NCI-H2171 treated with DMSO at 0.1 percent for 48 hours (cell line): Measurements from ENCODE around the gene CARD18.
"Not testable (repeated sequence)": the region's sequence is repeated elsewhere in the genome, so short reads cannot be mapped to it uniquely, and the experiment has no call there.

Experiments
- DNase-seq: peaks from one replicate; lab custom pipeline; 2025; lab: John Stamatoyannopoulos, UW

CARD18 gene

DNA sequence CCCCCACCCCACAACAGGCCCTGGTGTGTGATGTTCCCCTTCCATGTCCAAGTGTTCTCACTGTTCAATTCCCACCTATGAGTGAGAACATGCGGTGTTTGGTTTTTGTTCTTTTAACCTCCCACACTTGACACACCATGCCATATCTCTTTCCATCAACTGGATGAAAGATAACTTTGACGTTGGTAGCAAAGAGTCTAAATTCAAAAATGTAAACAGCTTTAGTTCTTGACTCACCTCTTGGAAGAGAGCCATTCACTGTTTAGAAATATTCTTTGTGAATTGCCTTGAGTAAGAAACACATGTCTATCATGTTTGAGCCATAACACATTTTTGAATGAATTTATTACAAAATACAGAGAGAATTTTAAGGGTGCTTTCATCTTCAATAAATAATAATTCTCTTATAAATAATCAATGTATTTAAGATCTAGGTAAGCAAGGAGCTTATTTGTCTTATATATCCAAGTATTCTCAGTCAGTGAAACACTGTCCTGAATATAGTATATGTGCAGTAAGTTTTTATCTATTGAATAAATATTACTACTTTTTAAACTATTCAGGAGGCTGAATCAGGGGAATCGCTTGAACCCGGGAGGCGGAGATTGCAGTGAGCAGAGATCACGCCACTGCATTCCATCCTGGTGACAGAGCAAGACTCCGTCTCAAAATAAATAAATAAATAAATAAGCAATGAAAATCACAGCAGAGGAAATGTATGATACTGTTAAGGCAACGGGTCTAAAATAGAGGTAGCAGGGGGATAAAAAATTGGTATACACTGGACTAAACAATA is 6.7 kb downstream of the CARD18 start:
- no peak for DNase-seq

DNA sequence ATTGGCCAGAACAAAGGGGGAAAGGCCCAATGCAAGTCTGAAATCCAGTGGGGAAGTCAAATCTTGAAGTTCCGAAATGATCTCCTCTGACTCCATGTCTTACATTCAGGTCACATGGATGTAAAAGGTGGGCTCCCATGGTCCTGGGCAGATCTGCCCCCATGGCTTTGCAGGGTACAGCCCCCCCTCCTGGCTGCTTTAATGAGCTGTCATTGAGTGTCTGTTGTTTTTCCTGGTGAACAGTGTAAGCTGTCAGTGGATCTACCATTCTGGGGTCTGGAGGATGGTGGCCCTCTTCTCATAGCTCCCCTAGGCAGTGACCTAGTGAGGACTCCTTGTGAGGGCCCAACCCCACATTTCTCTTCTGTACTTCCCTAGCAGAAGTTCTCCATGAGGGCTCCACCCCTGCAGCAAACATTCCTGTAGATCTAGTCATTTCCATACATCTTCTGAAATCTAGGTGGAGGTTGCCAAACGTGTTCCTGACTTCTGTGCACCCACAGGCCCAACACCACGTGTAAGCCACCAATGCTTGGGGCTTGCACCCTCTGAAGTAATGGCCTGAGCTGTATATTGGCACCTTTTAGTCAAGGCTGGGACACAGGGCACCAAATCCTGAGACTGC is 9.3 kb downstream of the CARD18 start:
- DNase-seq, result no peak

DNA sequence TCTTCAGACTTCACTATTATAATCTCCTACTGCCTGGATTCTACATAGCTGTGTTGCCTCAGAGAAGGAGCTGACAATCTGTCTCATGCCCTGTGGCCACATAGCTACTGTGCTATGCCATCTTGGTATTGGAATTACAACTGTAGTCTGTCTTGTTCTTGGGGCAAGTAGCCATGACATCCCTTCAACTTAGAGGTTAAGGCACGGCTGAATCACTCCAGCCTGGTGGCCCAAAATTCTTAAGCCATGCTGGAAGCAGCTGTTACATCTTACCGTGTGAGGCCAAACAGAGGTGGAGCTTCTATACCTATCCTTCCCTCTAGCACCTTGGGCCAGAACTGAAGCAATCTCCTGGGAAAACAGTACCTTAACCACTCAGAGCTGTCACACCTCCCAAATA is 14.8 kb downstream of the CARD18 start:
- DNase-seq, result no peak

DNA sequence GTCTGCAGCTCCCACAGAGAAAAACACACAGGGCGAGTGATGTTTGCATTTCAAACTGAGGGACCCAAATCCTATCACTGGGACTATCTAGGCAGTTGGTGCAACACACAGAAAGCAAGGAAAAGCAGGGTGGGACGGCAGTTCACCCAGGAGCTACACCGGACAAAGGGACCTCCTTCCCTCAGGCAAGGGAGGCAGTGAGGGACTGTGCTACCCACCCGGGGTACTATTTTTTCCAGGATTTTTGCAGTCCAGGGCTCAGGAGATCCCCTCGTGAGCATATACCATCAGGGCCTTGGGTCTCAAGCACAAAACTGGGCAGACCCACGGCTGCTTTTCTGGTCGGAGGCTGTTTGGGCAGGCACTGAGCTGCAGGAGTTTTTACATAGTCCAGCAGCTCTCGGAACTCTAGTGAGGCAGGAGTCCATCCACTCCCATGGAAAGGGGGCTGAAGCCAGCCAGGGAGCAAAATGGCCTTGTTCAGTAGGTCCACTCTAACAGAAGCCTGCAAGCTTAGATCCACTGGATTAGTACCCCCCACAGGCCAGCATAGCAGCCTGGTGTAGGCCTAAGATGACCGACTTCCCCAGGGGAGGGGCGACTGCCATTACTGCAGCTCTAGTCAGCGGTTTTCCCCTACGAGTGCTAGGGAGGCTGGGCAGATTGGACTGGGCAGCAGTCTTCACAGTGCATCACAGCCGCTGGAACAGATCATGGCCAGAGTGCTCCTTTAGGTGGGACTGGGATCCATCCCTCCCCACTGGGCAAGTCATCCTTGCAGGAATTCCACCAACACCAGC is 28.2 kb downstream of the CARD18 start:
- no peak for DNase-seq

DNA sequence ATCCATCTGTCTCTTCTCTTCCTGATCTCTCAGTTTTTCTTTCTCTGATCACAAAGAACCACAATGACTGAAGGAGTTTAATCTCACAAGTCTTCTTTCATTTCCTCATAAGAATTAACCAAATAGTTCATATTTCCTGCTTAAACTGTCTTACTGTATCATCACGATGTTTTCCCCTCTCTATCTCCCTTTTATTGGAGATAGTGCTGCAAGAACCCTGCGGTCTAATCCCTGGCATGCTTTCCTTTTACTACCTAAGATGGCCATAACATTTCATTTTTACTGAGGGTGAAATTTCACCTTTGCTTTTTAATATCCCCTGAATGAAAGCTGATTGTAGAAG is 28.9 kb downstream of the CARD18 start:
- DNase-seq, result no peak

DNA sequence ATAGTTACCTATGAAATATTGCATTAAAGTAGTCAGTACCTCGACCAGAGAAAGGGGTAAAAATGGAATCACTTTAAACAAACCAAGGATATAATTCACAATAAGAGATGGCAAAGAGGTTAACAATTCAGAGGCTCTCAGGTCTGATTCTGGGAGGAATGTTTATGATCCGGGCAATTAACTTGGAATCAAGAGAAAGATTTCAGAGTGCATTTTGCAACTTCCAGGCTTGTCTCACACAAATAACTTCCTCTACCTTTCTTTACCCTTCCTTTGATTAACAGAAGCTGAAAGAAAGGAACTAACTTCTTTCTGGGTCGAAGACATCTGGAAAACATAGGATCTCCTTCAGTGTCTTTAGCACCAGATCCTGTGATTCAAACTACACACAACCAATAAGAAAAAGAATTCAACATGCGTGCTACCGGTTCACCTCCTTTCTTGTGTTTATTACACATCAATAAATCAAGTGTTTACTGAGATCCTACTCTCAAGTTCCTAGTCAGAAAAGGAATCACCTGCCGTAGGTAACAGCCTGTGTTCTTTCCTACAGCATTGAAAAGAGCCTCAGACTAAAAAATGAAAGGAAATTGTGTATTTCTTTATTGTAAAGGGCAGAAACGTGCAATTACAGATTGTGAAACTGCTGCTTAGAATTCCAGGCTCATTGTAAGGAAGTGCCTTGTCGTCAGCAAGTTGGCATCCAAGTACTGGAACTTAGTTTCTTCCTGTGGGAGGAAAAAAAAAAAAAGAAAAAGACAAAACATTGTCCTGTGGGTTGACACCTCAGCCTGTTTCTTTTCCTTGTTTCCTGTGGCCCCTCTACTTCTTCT is 29.5 kb downstream of the CARD18 start:
- DNase-seq, result no peak

DNA sequence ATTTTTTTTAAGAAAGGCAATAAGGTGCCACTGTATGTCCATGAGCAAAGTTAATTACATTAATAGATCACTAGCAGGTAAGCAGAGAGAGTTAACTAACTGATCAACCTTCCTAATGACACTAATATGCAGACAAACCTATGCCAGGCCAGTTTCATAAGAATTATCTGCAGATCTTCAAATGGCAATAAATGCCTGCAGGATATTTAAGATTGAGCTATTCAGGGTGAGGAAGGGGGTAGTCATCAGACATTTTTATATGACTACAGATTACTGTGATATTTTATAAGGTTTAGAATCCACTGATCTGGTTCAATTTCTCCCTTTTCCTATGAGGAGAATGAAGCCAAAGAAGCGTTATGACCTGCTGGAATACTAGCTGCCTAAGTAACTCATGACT is 30.2 kb downstream of the CARD18 start:
- DNase-seq, result no peak

DNA sequence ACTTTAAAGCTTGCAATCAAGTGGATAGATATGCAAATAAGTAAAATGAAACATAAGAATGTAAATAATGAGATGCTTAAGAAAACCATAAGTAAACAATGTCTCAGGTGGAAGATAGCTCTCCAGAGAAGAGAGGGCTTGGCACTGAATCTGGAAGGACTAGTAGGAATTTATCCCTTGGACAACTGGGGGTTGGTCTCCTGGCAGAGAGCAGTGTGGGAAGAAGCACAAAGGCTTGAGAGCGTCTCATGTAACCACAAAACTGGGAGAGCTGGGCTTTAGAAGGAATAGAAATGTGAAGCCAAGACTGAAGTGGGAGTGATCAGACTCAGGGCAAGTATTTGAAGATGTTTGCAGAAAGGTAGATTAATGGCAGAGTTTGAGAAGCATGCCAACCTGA is 31.3 kb downstream of the CARD18 start:
- no peak for DNase-seq

DNA sequence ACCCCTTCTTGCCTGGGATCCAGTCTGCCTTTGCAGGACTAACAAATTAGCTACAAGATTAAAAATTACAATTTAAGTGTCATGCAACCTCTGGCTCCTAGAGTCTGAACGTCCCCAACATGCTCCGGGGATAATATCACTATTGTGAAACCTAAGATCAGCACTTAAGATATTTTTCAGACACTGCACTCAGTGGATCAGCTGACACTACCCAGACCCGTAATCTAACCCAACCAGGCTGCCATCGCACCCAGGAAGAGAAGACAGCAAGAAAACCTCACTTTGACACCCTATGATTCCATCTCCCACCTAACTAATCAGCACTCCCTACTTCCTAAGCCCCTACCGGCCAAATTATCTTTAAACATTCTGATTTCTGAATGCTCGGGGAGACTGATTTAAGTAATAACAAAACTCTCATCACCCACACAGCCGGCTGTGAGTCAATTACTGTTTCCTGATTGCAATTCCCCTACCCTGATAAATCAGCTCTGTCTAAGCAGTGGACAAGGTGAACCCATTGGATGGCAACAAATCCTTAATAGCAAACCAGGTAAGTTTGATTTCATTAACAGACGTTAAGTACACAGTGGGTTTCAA is 32.2 kb downstream of the CARD18 start:
- not testable (repeated sequence) for DNase-seq

DNA sequence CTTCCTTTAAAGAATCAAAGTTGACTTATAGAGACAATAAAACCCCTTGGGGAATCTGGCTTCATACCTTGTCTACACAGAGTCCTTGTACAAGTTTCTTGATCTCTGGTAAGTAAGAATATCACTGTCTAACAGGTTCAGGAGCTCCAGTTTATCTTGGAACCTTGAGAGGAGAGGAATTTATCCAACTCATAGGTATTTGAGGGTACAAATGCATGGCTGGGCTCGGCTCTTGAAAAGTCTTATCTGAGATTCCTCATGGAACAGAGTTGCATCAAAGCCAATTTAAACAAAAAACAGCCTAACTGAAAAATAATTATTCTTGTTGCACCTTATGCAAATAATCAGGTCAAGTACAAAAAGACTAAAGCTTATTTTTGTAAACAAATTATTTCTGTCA is 33.4 kb downstream of the CARD18 start:
- no peak for DNase-seq

DNA sequence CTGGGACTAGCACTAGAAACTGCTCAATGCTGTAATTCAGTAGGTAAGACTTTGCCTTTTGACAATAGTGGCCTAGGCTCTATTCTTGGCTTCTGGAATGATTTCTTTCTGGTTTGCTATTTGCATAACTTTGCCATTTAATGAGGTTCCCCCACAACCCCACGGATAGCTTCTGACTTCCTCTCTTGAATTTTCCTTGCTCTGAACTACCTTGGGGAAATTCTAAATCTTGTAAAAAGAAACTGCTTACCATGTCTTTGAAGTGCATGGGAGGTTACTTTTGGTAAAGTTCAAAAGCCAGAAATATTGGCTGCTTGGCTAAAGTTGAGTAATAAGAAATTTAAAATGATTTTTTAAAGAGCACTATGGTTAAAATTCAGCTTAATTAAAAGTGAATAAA is 35.3 kb downstream of the CARD18 start:
- DNase-seq, result no peak

DNA sequence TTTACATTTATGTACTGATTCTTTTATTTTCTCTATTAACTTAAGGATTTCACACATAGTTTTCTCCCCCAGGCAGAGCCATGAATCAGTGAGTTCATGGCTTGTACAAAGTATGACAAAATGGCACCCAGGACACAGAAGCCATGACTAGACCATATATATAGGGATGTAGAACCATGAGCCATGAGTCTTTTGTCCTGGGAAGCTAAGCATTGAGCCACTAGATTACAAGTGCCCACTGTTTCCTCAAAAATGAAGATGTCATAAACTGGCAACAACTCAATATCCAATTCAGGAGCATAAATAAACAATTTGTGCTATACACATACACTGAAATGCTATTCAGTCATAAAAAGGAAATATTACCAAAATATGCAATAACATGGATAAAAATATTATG is 36.2 kb downstream of the CARD18 start:
- DNase-seq, result no peak

DNA sequence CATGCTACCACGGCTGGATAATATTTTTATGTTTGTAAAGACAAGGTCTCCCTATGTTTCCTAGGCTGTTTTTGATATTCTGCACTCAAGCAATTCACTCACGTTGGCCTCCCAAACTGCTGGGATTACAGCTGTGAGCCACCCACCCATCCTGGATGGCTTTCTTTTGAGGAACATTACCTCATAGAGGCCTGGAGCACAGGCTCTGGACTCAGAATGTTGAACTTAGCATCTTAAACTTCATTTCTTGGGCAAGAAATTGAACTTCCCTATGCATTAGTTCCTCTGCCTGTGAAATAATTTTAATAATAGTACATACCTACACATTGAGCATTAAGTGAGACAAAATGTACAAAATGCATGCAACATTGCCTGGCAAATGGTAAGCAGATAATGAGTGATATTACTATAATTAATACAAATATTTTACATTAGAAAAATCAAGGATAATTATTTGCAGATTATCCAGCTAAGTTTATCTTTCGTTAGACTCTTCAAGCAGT is 37.4 kb downstream of the CARD18 start:
- not testable (repeated sequence) for DNase-seq

DNA sequence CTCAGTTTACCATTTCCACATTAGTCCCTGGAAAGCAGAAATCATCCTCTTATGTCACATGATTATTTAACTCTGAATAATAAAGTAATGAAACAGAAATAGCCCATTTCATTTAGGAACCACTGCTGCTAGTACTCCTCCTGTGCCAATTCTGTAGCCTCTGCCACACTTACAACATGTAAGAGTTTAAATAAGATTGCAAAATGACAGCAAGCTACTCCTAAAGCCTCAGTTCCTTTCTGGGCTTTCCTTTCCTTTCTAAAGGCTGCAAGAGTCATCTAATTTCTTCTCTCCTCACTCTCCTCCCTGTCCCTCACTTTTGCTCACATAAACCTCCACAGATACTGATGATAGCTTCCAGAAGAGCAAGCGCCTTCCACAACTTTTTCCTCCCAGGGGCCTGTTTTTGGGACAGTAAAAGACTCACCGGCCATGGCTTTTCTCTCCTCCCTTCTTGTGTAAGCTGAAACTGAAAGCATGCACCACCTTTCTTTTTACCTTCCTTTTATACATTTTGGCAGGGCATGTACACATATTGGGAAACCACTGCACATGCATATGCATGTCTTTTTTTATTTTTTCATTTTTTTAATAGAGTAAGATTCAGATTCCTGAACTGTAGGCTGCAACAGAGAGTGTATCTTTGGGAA is 38.5 kb downstream of the CARD18 start:
- no peak for DNase-seq

DNA sequence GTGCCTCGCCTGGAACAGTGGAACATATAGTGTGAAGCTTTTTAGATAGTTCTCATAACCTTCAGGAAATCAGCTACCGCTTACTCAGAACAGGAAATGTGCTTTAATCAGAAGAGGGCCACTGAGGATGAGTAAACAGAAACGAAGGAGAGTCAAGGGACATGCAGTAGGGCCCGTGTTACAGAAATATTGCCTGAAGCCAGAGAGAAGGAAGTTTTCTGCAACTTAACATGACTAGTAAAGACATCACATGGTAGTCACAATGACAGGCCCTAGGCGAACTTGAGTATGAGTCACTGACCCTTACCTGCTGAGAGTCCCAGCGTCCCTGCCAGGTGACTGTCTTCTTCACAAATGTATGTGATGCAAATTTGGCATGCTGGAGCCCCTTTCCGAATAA is 39.4 kb downstream of the CARD18 start:
- DNase-seq, result no peak

DNA sequence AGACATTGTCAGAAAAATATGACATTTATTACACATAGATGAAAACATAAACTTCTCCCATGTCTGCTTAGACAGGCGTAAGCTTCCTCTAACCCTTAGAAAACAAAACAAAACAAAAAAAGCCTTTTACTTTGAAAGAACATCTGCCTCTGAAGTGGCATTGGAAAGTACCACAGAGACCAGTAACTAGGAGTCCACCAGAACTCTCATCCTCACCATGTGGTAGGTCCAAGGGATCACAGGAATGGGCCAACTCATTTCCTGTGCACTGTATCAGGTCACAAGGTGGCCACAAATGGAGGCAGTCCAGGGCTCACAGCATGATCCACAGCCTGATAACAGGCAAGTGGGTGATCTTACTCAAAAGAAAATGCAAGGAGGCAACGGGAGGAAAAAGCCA is 40.0 kb downstream of the CARD18 start:
- DNase-seq, result not testable (repeated sequence)

DNA sequence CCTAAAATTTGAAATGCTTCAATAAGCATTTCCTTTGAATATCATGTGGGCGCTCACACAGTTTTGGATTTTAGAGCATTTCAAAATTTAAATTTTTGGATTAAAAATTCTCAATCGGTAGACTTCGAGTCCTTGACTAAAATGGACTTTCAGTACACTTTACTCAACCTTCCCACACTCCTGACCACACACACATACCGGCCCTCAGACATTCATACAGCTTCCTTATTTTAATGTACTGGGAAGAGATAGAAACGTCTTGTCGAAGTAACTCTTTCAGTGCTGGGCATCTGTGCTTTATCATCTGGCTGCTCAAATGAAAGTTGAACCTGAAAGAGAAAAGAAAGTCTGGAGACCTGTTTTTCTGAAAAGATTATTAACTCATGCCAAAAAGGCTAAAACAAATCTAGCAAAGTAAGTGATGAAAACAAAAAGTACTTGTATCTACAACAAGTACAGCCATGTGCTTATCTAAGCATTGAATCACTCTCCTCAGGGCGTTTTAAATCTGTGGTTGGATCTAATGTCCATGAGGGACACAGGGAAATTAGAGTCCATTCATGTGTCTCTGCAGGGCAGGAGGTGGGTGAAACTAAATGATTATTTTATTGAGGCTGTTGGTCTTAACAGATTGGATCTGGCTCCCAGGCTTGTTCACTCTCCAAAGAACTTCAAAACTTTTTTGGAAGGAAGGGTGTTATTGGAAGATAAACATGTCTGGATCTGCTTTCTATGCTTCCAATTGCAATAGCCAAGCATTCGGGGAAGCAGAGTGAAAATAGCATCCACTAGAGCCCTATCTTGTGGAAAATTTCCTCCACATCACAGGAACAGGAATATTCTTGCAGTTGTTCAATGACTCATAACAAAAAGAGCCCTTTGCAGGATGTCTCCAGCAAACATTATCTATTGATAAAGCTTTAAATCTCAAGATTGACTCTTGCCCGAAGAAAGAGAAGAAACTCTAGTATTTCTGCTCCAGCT is 47.0 kb downstream of the CARD18 start:
- no peak for DNase-seq
